H1 (cell line): ENCODE data around the gene ENDOV. TPM values are rescaled to one million over a fixed set of nuclear protein-coding genes. Genes with fewer than 3 reads are reported as not detected.

Experiments
- CTCF ChIA-PET: fragments of 300-600 bp; sonication (Branson Sonifier 250); formaldehyde crosslinking; loops from one replicate; lab custom pipeline; 2021; ENCODE audit not compliant: partially characterized antibody; lab: Charles Lee
- POLR2A ChIA-PET: fragments of 300-600 bp; sonication (Branson Sonifier 250); formaldehyde crosslinking; loops from one replicate; lab custom pipeline; 2021; ENCODE audit warnings: inconsistent platforms; ENCODE audit not compliant: partially characterized antibody; lab: Charles Lee
- DNase-seq, 2 experiments: peaks; one replicate each; pipeline versions ENCODE4 v3.0.0 to v3.0.0-alpha.2; 2010 to 2022; ENCODE audit warnings: low spot score in 2 of 2, low read depth in 1 of 2, mixed read lengths in 1 of 2
- FAIRE-seq: peaks from 2 replicates; lab custom pipeline; 2011; peaks lifted over from hg19 to GRCh38; lab: Jason Lieb, UNC
- H2AFZ ChIP-seq: 2 replicates; pipeline ENCODE4 v1.8.1; 2012; ENCODE audit warnings: low read length, inconsistent platforms
- H2AK5ac ChIP-seq: 2 replicates; pipeline ENCODE4 v1.6.1; 2013; ENCODE audit warnings: low read depth, low read length
- H2BK120ac ChIP-seq: replicated peaks from 2 replicates; pipeline ENCODE3; 2013; ENCODE audit warnings: low read depth, low read length, inconsistent platforms
- H2BK12ac ChIP-seq: 2 replicates; pipeline ENCODE4 v1.6.1; 2013; ENCODE audit warnings: low read depth, low read length
- H2BK15ac ChIP-seq: 2 replicates; pipeline ENCODE4 v1.6.1; 2013; ENCODE audit warnings: low read length
- H2BK20ac ChIP-seq: 2 replicates; pipeline ENCODE4 v1.6.1; 2013; ENCODE audit warnings: low read length
- H2BK5ac ChIP-seq: 2 replicates; pipeline ENCODE4 v1.6.1; 2013; ENCODE audit warnings: low read depth, low read length
- H3K14ac ChIP-seq: 2 replicates; pipeline ENCODE4 v1.6.1; 2013; ENCODE audit warnings: inconsistent platforms; ENCODE audit not compliant: insufficient read length
- H3K18ac ChIP-seq: 2 replicates; pipeline ENCODE4 v1.6.1; 2013; ENCODE audit warnings: low read length; ENCODE audit errors: extremely low read depth
- H3K23ac ChIP-seq: 2 replicates; pipeline ENCODE4 v1.6.1; 2013; ENCODE audit warnings: inconsistent platforms; ENCODE audit not compliant: insufficient read length
- H3K23me2 ChIP-seq: 2 replicates; pipeline ENCODE4 v1.6.1; 2013; ENCODE audit warnings: low read depth, low read length
- H3K27ac ChIP-seq: 2 replicates; pipeline ENCODE4 v1.6.1; 2011; ENCODE audit warnings: low read depth, low read length, inconsistent platforms
- H3K27me3 ChIP-seq, 4 experiments: replicated peaks in 1 of 4; 1 replicate in 1 of 4; 2 replicates in 3 of 4; pipeline versions ENCODE4 v1.6.1 to v1.8.1; 2011 to 2013; ENCODE audit warnings: low read length in 3 of 4, mild to moderate bottlenecking in 3 of 4, inconsistent platforms in 2 of 4, mixed read lengths in 2 of 4, moderate library complexity in 1 of 4; ENCODE audit not compliant: control insufficient read depth in 3 of 4, insufficient read depth in 3 of 4; ENCODE audit errors: extremely low read depth in 1 of 4
- H3K36me3 ChIP-seq, 4 experiments: 2 replicates each; pipeline versions ENCODE4 v1.6.1 to v1.8.1; 2011 to 2013; ENCODE audit warnings: mild to moderate bottlenecking in 4 of 4, low read length in 3 of 4, moderate library complexity in 2 of 4, control low read depth in 1 of 4, inconsistent platforms in 1 of 4; ENCODE audit not compliant: insufficient read depth in 4 of 4, control insufficient read depth in 2 of 4
- H3K4ac ChIP-seq: replicated peaks from 2 replicates; pipeline ENCODE3; 2013; ENCODE audit warnings: low read length, low read depth, mixed read lengths, inconsistent platforms; ENCODE audit not compliant: insufficient read length
- H3K4me1 ChIP-seq, 4 experiments: replicated peaks in 1 of 4; 1 replicate in 1 of 4; 2 replicates in 3 of 4; pipeline versions ENCODE4 v1.6.1 to v1.8.1; 2011 to 2013; ENCODE audit warnings: low read length in 3 of 4, inconsistent platforms in 2 of 4, mixed read lengths in 1 of 4; ENCODE audit not compliant: insufficient read depth in 4 of 4, control insufficient read depth in 3 of 4
- H3K4me2 ChIP-seq, 2 experiments: 2 replicates each; pipeline versions ENCODE4 v1.6.1 to v1.8.1; 2011 to 2013; ENCODE audit warnings: low read depth in 2 of 2, low read length in 2 of 2, control low read depth in 1 of 2, inconsistent platforms in 1 of 2, mild to moderate bottlenecking in 1 of 2; ENCODE audit not compliant: insufficient read depth in 1 of 2
- H3K4me3 ChIP-seq, 4 experiments: fragments of 200-600, 300-600 bp in 1 of 4; sonication (generic), shearing (Covaris generic), sonication (Bioruptor Twin) in 1 of 4; 2 replicates each; pipeline versions ENCODE4 v1.5.1 to v1.8.1; 2011 to 2016; ENCODE audit warnings: low read length in 4 of 4, low read depth in 3 of 4, control low read depth in 2 of 4, inconsistent platforms in 2 of 4, mild to moderate bottlenecking in 2 of 4, mixed read lengths in 1 of 4, moderate library complexity in 1 of 4; ENCODE audit not compliant: insufficient read depth in 2 of 4; ENCODE audit errors: extremely low read depth in 1 of 4
- H3K56ac ChIP-seq: replicated peaks from 2 replicates; pipeline ENCODE3; 2013; ENCODE audit warnings: low read depth, mild to moderate bottlenecking, mixed read lengths, low read length, inconsistent platforms; ENCODE audit not compliant: insufficient read length
- H3K79me1 ChIP-seq: 2 replicates; pipeline ENCODE4 v1.6.1; 2013; ENCODE audit warnings: low read depth, low read length, control low read depth
- H3K79me2 ChIP-seq, 2 experiments: 2 replicates each; pipeline versions ENCODE4 v1.6.1 to v1.8.1; 2012 to 2013; ENCODE audit warnings: low read length in 2 of 2, mild to moderate bottlenecking in 2 of 2, inconsistent platforms in 1 of 2; ENCODE audit not compliant: insufficient read depth in 2 of 2, control insufficient read depth in 1 of 2
- H3K9ac ChIP-seq, 4 experiments: replicated peaks in 1 of 4; 1 replicate in 1 of 4; 2 replicates in 3 of 4; pipeline versions ENCODE4 v1.6.1 to v1.8.1; 2011 to 2013; ENCODE audit warnings: low read depth in 3 of 4, low read length in 3 of 4, control low read depth in 2 of 4, mild to moderate bottlenecking in 2 of 4, moderate library complexity in 2 of 4, inconsistent platforms in 1 of 4; ENCODE audit errors: extremely low read depth in 1 of 4
- H3K9me3 ChIP-seq, 2 experiments: 2 replicates each; pipeline versions ENCODE4 v1.6.1 to v1.8.1; 2012 to 2013; ENCODE audit warnings: mild to moderate bottlenecking in 2 of 2, moderate library complexity in 2 of 2, control low read depth in 1 of 2, inconsistent platforms in 1 of 2, low read depth in 1 of 2, low read length in 1 of 2, mixed read lengths in 1 of 2; ENCODE audit not compliant: insufficient read depth in 2 of 2
- H4K20me1 ChIP-seq, 2 experiments: replicated peaks in 1 of 2; 2 replicates each; pipeline versions ENCODE3 to v1.8.1; 2011 to 2013; ENCODE audit warnings: inconsistent platforms in 2 of 2, low read length in 2 of 2, mild to moderate bottlenecking in 1 of 2; ENCODE audit not compliant: insufficient read depth in 2 of 2, control insufficient read depth in 1 of 2
- H4K5ac ChIP-seq: 2 replicates; pipeline ENCODE4 v1.6.1; 2013; ENCODE audit warnings: low read length, low read depth, mixed read lengths, inconsistent platforms; ENCODE audit not compliant: insufficient read length
- H4K8ac ChIP-seq: 2 replicates; pipeline ENCODE4 v1.8.0; 2013; ENCODE audit warnings: mild to moderate bottlenecking, moderate library complexity, low read length, inconsistent platforms; ENCODE audit not compliant: insufficient read depth; ENCODE audit errors: extremely low read depth
- H4K91ac ChIP-seq: replicated peaks from 2 replicates; pipeline ENCODE3; 2013; ENCODE audit warnings: low read length, mixed read lengths, inconsistent platforms; ENCODE audit not compliant: insufficient read length
- CHD1 ChIP-seq: IDR thresholded peaks from 2 replicates; pipeline ENCODE4 v1.6.1; 2012; ENCODE audit warnings: low read depth, low read length, improper control_type of control experiment
- JUN ChIP-seq: IDR thresholded peaks from 2 replicates; pipeline ENCODE4 v1.6.1; 2011; ENCODE audit warnings: low read depth, mild to moderate bottlenecking, improper control_type of control experiment, low read length
- PHF8 ChIP-seq: fragments of 200-600 bp; sonication (generic); conservative IDR thresholded peaks from 2 replicates; pipeline ENCODE4 v1.7.1; 2012; ENCODE audit warnings: low read depth, mild to moderate bottlenecking, inconsistent platforms, low read length, moderate library complexity
- RNF2 ChIP-seq: fragments of 200-900, 300-1000 bp; sonication (generic); IDR thresholded peaks from 2 replicates; pipeline ENCODE4 v1.7.1; 2016; ENCODE audit warnings: borderline replicate concordance, low read depth, mild to moderate bottlenecking, antibody characterized with exemption, low read length; ENCODE audit not compliant: poor library complexity, severe bottlenecking; ENCODE audit errors: missing control alignments
- SRF ChIP-seq: IDR thresholded peaks from 2 replicates; pipeline ENCODE4 v1.6.1; 2011; ENCODE audit warnings: mild to moderate bottlenecking, low read depth, low read length, moderate library complexity
- TAF7 ChIP-seq: optimal IDR thresholded peaks from 2 replicates; pipeline ENCODE3; 2011; ENCODE audit warnings: low read depth, mild to moderate bottlenecking, inconsistent platforms, low read length, moderate library complexity, borderline replicate concordance
- TCF12 ChIP-seq: IDR thresholded peaks from 2 replicates; pipeline ENCODE4 v1.6.1; 2011; ENCODE audit warnings: low read depth, mild to moderate bottlenecking, low read length
- WGBS, 2 experiments: shearing (Covaris generic) in 1 of 2; methylation state at CpG; one replicate each; pipeline versions ENCODE4 v1.1.6 to v1.1.7; 2013 to 2015; ENCODE audit warnings: low lambda C conversion rate in 2 of 2, mixed read lengths in 2 of 2, inconsistent platforms in 1 of 2, low coverage in 1 of 2, missing lambda C conversion rate in 1 of 2; ENCODE audit not compliant: insufficient replicate concordance in 2 of 2, insufficient coverage in 1 of 2, insufficient read length in 1 of 2; ENCODE audit errors: extremely low coverage in 1 of 2, missing lambda C conversion rate in 1 of 2; 5-methylcytosine and 5-hydroxymethylcytosine counted together
- polyA plus RNA-seq, 7 experiments: library from polyadenylated mRNA; depleted of rRNA in 3 of 7; stranded (reverse) in 5 of 7; unstranded in 2 of 7; fragments of >200 nt in 5 of 7; fragments of 200-250 nt in 2 of 7; gene quantifications; 1 replicate in 5 of 7; 2 replicates in 1 of 7; 4 replicates in 1 of 7; pipeline versions ENCODE4 v1.2.1 to v1.2.3, GENCODE V29; 2011 to 2013; ENCODE audit warnings: missing spikeins in 2 of 7, mixed read lengths in 2 of 7
- total RNA-seq: library from RNA; stranded (reverse); fragmentation: NEBNext Ultra II Directional; extraction: Animal tissue kit (Norgen Biotek cat#: 25700); gene quantifications from 2 replicates; pipeline ENCODE4 v1.2.1, GENCODE V29; 2021
- TF ChIP-seq, protein P1 (sequence below), 3 experiments: IDR thresholded peaks; 1 replicate in 2 of 3; 2 replicates in 1 of 3; pipeline versions ENCODE4 v1.5.1 to v1.6.1; 2011; ENCODE audit warnings: low read length in 3 of 3, mild to moderate bottlenecking in 3 of 3, inconsistent platforms in 2 of 3, low read depth in 1 of 3, moderate library complexity in 1 of 3; ENCODE audit not compliant: insufficient read depth in 1 of 3; ENCODE audit errors: control extremely low read depth in 1 of 3

The ENDOV gene
- total and polyA plus RNA-seq, 2 of the 8 experiments (the other 6 are each of a cell fraction or from before 2014, with no cell fraction given) = 10.6 to 13.3 TPM

DNA sequence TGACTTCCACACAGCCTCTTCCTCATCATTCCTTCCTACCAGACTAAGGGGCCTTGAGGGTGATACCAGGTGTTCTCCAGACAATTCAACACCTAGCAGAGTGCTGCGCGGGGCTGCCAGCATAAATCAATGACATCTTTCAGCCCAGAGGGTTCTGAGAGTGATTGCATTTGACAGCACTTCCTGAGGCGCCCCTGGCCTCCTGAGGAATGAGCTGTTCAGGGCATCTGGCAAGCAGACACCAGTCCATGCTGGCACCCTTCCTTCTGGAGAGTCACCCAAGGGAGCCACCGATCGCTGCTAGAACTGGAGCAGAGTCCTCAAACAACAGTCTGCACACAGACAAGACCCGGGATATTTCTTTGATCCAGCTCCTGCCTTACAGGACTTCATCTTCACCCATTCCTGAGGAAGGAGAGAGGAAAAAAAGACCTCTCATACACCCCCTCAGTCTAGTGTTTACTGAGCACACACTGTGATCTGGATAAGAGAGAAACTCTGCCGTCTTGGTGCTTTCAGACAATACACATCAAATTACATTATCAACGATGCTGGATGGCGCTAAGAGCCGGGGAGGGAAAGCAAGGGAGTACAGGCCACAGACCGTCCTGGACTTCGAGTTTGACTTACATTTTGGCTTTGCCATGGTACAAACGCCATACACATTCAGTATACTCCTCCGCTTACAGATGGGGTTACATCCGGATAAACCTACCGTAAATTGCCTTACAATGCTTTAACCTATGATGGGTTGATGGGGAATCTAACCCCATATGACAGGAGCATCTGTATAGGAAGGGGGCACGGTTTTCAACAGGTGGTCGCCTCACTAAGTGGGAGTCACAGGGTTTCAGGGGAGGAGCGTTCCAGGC is 38.4 kb downstream of the ENDOV start:
- no peak overlapping the region for H2BK15ac ChIP-seq
- H4K8ac ChIP-seq = peak overlapping the region; percentile 98
- no peaks in the 10 kb centered on the region for H4K20me1 ChIP-seq
- no peak overlapping the region for H2BK120ac ChIP-seq
- H3K79me2 ChIP-seq = no peaks in the 10 kb centered on the region
- no peaks in the 10 kb centered on the region for H3K79me1 ChIP-seq
- no peak overlapping the region for H3K27ac ChIP-seq
- no peak overlapping the region for H2AFZ ChIP-seq
- 87% methylated on average over 18 of the region's 19 CpGs; no CpG with 5 or more reads in 1 of the 2 experiments for WGBS, 2 experiments
- no peak overlapping the region for H2BK20ac ChIP-seq
- no peak overlapping the region for H4K91ac ChIP-seq
- ChIA-PET CTCF (interaction anchor here (0.8 to 2.3 kb wide), 4 partner anchors 24 to 196 kb away, joined by 3 to 6 read pairs (median 3); no protein-coding TSS in a partner anchor), POLR2A (interaction anchor here (1.1 to 3.8 kb wide), 10 partner anchors 10 to 133 kb away, joined by 3 to 35 read pairs (median 6); partner anchors contain the start of genes ENDOV and NPTX1)
- no peak overlapping the region for H2BK5ac ChIP-seq
- H3K9me3 ChIP-seq = no peaks in the 10 kb centered on the region
- no peak overlapping the region for H3K18ac ChIP-seq
- H3K27me3 ChIP-seq = peaks cover 0 to 10% (median 9%) of the 10 kb centered on the region in 4 experiments; a peak in 5 of 7 replicates
- no peak overlapping the region for H4K5ac ChIP-seq
- H3K4me3 ChIP-seq = peak overlapping the region in 3 of 4 experiments; percentile 76 to 81 (median 81); a peak in 3 of 8 replicates
- H2AK5ac ChIP-seq = peak overlapping the region; percentile 67; the same call in 1 of the 2 replicates
- no peak overlapping the region for H3K23ac ChIP-seq
- no peak for DNase-seq
- H3K4ac ChIP-seq = peak overlapping the region; percentile 12
- 0 out of 2 replicates have a peak overlapping the region, but pooled peaks have one; percentile 27 for H2BK12ac ChIP-seq
- peak overlapping the region; percentile 76 to 97 for H3K4me2 ChIP-seq
- H3K23me2 ChIP-seq = peaks cover 8% of the 10 kb centered on the region
- H3K4me1 ChIP-seq = peaks cover 0 to 7% (median 3%) of the 10 kb centered on the region in 4 experiments; a peak in 4 of 7 replicates
- no peak overlapping the region for H3K56ac ChIP-seq
- no peaks in the 10 kb centered on the region for H3K36me3 ChIP-seq
- H3K14ac ChIP-seq = no peak overlapping the region
- no peak for FAIRE-seq
- peak overlapping the region in 2 of 4 experiments; percentile 29 to 93; a peak in 3 of 7 replicates for H3K9ac ChIP-seq
- TF ChIP-seq RNF2 (no peak), TCF12 (no peak), PHF8 (no peak), SRF (no peak), JUN (no peak), TAF7 (no peak), CHD1 (no peak)
- TF ChIP-seq, protein P1, sequence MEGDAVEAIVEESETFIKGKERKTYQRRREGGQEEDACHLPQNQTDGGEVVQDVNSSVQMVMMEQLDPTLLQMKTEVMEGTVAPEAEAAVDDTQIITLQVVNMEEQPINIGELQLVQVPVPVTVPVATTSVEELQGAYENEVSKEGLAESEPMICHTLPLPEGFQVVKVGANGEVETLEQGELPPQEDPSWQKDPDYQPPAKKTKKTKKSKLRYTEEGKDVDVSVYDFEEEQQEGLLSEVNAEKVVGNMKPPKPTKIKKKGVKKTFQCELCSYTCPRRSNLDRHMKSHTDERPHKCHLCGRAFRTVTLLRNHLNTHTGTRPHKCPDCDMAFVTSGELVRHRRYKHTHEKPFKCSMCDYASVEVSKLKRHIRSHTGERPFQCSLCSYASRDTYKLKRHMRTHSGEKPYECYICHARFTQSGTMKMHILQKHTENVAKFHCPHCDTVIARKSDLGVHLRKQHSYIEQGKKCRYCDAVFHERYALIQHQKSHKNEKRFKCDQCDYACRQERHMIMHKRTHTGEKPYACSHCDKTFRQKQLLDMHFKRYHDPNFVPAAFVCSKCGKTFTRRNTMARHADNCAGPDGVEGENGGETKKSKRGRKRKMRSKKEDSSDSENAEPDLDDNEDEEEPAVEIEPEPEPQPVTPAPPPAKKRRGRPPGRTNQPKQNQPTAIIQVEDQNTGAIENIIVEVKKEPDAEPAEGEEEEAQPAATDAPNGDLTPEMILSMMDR (IDR thresholded peaks at IDR 0.05; ENCODE audit: control extremely low read depth in 1 of 3, insufficient read depth in 1 of 3, low read depth in 1 of 3, low read length in 3 of 3) = no peak
